ENCODE results near the gene RASAL3.
"Not testable (repeated sequence)": the region's sequence is repeated elsewhere in the genome, so short reads cannot be mapped to it uniquely, and the experiment has no call there.

The RASAL3 gene

DNA sequence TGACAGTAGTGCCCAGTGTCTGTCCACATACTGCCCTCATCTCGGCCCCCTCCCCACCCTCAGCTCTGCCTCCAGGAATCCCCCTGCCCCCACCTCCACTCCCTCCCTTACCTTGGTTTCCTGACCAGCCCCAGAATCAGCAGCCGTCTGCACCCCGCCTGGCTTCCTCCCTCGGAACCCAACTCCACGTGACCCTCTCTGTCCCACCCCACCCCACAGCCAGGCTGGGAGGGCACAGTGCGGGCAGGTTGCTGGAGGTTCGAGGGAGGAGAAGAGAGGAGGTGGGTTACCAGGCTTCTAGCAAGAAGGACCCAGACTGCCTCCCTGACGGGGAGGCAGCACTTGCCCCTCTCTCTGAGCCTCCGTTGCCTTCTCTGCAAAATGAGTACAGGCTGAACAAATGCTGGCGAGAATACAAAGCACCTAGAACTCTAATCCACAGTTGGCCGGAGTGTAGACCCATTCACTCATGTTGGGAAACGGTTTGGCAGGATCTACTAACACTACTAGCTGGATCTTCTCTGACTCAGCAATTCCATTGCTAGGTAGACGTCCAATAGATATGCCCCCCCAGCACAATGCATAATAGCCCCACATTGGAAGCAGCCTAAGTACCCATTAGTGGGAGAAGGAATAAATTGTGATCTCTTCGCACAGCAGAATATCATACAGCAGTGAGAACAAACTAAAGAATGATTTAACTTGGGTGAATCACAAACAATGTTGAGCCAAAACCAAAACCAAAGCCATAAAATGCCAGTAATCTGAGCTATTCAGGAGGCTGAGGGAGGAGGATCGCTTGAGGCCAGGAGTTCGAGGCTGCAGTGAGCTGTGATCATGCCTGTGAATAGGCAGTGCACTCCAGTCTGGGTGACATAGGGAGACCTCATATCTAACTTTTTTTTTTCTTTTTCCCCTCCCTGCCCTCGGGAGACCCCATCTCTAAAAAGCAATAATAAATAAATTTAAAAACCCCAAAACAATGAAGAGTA lies at the start of gene RASAL3:
TSS of gene RASAL3 (minus strand) at position 151 of the 992 bp plus-strand sequence. CDS start 186 bp downstream, outside the sequence.
- DNase-seq (ENCODE audit: low read depth in 2 of 2): peak; percentile 45 to 54

GRCh38 chr19:15511671-15512424 lies 47.5 kb upstream of the RASAL3 start:
- no peak for DNase-seq (ENCODE audit: low read depth in 2 of 2)

DNA sequence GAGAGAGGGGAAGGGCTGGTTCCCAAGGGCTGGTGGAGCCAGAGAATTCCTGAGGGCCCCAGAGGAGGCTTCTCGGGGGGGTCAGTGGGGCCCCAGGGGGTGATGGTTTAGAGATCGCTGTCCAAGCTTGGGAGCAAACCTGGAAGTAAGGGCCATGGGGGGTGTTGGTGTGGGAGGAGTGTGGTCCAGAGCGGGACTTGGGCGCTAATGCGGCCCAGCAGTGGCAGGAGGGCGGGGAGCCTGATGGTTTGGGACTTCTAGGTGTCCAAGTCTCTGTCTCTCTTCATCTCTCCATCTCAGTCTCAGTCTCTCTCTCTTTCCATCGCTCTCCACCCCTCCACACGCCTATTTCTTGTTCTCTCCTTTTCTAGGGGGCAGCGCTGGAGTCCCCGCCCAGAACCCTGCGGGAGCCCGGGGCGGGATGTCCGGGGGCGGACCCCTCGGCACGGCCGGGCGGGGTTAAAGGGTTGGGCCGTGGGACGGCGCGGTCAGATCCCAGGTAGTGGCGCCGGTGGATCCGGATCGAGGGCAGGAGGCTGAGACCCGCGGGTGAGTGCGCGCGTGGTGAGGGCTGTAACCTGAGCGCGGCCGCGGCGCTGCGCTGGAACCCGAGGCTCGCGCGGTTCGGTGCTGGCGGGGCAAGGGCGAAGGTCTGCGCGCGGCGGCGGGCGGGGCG lies 43.8 kb upstream of the RASAL3 start, which contains the start of gene CYP4F22:
TSS of gene CYP4F22 (plus strand) at position 491 of the 676 bp plus-strand sequence. CDS start 16,812 bp downstream, outside the sequence.
- peak in 1 of 2 donors; percentile 4 for DNase-seq (ENCODE audit: low read depth in 2 of 2)

GRCh38 chr19:15507068-15508034 lies 43.0 kb upstream of the RASAL3 start:
- DNase-seq (ENCODE audit: low read depth in 2 of 2): no peak

DNA sequence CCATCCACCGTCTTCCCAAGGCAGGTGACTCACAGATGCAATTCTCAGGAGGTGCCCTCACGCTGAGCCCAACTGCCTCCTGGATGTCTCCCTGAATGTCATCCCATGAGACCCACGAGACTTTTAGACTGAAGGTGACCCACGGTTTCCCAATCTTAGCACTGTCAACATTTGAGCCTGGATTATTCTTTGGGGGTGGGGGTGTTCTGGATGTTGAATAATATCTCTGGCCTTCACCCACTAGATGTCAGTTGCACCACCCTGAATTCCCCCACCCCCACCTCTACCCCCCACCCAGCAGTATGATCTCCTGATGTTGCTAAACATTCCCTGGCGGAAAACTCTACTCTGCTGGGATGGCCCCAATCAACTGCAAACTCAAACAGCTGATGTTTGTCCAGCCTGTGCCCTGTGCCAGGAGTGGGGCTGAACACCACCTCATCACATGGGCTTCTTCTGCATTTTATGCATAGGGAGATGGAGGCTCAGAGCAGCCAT lies 41.8 kb upstream of the RASAL3 start:
- DNase-seq (ENCODE audit: low read depth in 2 of 2): no peak

GRCh38 chr19:15502264-15502663 lies 37.9 kb upstream of the RASAL3 start:
- DNase-seq (ENCODE audit: low read depth in 2 of 2): no peak

- DNase-seq (ENCODE audit: low read depth in 2 of 2): no peak
These were observed 37.3 kb upstream of the RASAL3 start for GRCh38 chr19:15501596-15501995.

DNA sequence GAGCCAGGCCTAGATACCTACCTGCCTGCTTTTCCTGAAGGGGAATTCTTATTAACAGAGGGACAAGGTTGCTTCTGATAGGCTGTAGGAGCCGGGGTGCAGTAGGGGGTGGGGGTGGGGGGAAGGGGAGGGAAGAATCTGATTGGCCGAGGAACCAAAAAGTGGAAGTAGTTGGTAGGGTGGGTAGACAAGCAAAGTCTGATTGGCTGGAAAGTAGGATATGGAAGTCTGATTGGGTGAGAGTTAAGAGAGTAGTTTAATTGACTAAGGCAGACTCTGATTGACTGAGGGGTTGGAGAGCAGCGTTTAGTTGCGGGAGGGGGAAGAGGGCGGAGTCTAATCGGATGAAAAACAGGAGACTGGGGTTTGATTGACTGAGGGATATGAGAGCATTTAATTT lies 34.6 kb upstream of the RASAL3 start:
- DNase-seq (ENCODE audit: low read depth in 2 of 2): no peak

DNA sequence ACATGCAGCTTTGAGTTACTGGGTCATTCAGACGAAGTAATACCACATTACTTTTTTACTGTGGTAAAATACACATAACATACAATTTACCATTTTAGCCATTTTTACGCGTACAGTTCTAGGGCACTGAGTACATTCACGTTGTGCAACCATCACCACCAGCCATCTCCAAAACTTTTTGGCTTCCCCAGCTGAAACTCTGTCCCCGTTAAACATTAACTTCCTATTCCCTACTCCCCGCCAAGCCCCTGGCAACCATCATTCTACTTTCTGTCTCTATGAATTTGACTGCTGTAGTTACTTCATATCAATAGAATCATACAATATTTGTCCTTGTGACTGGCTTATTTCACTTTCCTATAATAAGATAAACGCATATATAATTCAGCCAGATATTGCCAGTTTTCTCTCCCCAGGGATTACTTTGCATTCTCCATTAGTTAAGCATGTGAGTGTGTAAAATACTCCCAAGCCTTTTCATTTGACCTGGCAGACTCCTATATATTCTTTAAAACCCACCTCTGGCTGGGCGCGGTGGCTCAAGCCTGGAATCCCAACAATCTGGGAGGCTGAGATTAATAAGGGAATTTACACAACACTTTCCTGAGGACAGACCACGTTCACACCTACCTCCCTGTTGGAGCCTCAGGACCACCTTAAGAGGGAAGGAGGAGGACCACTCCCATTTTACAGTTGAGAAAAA lies 34.0 kb upstream of the RASAL3 start:
- no peak for DNase-seq (ENCODE audit: low read depth in 2 of 2)

- no peak for DNase-seq (ENCODE audit: low read depth in 2 of 2)
These were observed 30.8 kb upstream of the RASAL3 start for GRCh38 chr19:15495151-15495550.

GRCh38 chr19:15488489-15489226 lies 24.3 kb upstream of the RASAL3 start:
- DNase-seq (ENCODE audit: low read depth in 2 of 2): no peak

DNA sequence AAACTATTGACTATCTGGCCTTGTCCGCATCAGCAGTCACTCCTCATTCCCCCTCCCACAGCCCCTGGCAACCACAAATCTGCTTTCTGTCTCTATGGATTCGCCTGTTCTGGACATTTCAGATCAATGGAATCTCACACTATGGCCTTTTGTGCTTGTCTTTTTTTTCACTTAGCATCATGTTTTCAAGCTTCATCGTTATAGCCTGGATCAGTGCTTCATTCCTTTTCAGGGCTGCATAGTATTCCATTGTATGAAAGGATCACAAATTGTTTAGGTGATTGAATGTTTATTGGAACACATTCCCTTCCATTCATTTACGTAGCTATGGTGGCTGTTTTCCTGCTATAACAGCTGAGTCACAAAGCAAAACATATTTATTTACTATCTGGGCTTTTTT lies 22.7 kb upstream of the RASAL3 start:
- DNase-seq (ENCODE audit: low read depth in 2 of 2): no peak

GRCh38 chr19:15485768-15486167 lies 21.4 kb upstream of the RASAL3 start:
- not testable (repeated sequence) for DNase-seq (ENCODE audit: low read depth in 2 of 2)

DNA sequence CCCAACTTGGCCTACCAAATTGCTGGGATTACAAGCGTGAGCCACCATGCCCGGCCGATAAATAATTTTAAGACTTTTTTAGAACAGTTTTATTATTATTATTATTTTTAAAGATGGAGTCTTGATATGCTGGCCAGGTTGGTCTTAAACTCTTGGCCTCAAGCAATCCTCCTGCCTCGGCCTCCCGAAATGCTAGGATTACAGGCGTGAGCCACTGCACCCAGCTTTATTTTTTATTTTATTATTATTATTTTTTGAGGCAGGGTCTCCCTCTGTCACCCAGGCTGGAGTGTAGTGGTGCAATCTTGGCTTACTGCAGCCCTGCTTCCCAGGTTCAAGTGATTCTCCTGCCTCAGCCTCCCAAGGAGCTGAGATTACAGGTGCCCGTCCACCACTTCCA lies 16.7 kb upstream of the RASAL3 start:
- DNase-seq (ENCODE audit: low read depth in 2 of 2): not testable (repeated sequence)

DNA sequence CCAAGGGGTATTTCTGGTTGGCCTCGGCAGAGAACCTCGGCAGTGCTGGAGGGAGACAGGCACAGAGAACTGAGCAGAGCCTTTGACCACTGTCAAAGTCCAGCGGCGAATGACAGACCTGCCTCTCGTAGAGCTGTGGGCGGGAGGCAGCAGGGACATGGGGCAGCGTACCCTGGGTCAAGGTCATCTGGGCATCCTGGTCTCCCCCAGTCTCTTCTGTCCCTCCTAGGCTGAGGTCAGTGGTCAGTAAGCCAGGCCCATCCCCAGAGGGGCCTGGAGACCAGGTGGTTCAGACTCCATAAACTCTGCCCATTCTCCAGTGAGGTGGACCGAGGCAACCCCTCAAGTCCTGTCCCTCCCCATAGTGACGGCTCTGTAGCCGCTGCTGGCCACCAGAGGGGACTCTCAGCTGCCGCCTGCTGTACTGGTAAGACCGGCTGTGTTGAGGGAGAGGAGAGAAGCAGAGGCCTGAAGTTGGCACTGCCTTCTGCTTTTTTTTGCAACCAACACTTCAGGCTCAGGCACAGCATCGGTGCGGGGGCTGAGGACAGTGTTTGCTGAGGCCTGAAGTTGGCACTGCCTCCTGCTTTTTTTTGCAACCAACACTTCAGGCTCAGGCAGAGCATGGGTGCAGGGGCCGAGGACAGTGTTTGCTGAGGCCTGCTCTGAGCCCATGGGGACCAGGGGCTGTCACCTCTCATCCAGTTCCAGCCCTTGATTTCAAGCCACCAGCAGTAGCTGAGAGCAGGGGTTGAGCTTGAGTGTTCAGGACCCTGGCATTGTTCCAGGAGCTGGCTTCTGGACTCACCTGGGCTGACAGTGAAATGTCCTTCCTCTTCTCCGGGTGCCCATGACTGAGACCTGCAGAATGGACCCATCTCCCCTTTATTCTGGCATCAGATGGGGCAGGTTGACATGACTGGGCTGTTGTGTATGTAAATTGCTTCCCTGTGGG lies 15.3 kb upstream of the RASAL3 start, which contains the start of gene PGLYRP2:
TSS of gene PGLYRP2 (minus strand) at position 111 of the 955 bp plus-strand sequence. CDS start 130 bp downstream, outside the sequence.
- no peak for DNase-seq (ENCODE audit: low read depth in 2 of 2)

DNA sequence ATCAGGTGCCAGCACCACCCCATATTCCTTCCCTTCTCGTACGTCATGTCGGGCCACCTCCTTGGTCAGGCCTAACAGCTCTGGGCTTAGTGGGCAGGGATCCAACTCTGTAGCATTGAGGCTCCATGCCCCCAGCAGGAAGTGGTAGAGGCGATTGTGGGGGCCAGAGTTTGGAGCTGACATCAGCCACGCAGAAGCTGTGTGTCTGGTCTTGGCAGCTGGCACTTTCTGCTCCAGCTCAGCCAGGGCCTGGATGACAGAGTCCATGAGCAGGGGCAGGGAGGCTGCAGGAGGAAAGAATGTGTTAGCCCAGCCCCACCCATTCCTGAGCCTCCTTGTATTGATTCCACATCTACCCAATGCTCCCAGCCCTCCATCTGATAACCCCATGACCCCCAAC lies 12.0 kb upstream of the RASAL3 start:
- no peak for DNase-seq (ENCODE audit: low read depth in 2 of 2)

- DNase-seq (ENCODE audit: low read depth in 2 of 2): no peak
These were observed 11.3 kb upstream of the RASAL3 start for GRCh38 chr19:15475611-15476010.

GRCh38 chr19:15475169-15475568 lies 10.8 kb upstream of the RASAL3 start:
- no peak for DNase-seq (ENCODE audit: low read depth in 2 of 2)

Data from stimulated activated CD4-positive, alpha-beta T cell treated with anti-CD3 and anti-CD28 coated beads, Interleukin-4, amount 100 ng/mL, for 48 hours (primary cell).